HEK293 (cell line): Measurements from ENCODE around the gene STARD10.

Source experiments
- IKZF3 ChIP-seq: fragments of 450-650 bp; IDR thresholded peaks from 2 replicates; pipeline ENCODE4 v1.5.0; 2018; ENCODE audit warnings: missing biosample characterization, mild to moderate bottlenecking, missing genetic modification characterization, moderate library complexity
- KLF1 ChIP-seq: fragments of 450-650 bp; formaldehyde crosslinking; IDR thresholded peaks from 2 replicates; pipeline ENCODE4 v1.5.1; 2016; ENCODE audit warnings: missing biosample characterization, missing genetic modification characterization
- PRDM1 ChIP-seq: fragments of 450-650 bp; formaldehyde crosslinking; IDR thresholded peaks from 2 replicates; pipeline ENCODE4; 2016; ENCODE audit warnings: missing biosample characterization, missing genetic modification characterization
- SP2 ChIP-seq: fragments of 450-650 bp; formaldehyde crosslinking; IDR thresholded peaks from 2 replicates; pipeline ENCODE4 v1.5.1; 2016; ENCODE audit warnings: missing biosample characterization, missing genetic modification characterization
- ZBTB17 ChIP-seq: fragments of 450-650 bp; formaldehyde crosslinking; IDR thresholded peaks from 2 replicates; pipeline ENCODE4 v1.5.1; 2016; ENCODE audit warnings: missing biosample characterization, missing genetic modification characterization
- ZBTB20 ChIP-seq: fragments of 450-650 bp; formaldehyde crosslinking; IDR thresholded peaks from 2 replicates; pipeline ENCODE4 v1.5.1; 2016; ENCODE audit warnings: missing biosample characterization, missing genetic modification characterization
- ZNF350 ChIP-seq: fragments of 450-650 bp; formaldehyde crosslinking; IDR thresholded peaks from 2 replicates; pipeline ENCODE4 v1.5.0; 2017; ENCODE audit warnings: missing biosample characterization, mild to moderate bottlenecking, missing genetic modification characterization
- ZNF416 ChIP-seq: fragments of 450-650 bp; formaldehyde crosslinking; IDR thresholded peaks from 2 replicates; pipeline ENCODE4 v1.5.1; 2016; ENCODE audit warnings: missing biosample characterization, missing genetic modification characterization
- ZNF423 ChIP-seq: fragments of 450-650 bp; formaldehyde crosslinking; IDR thresholded peaks from 2 replicates; pipeline ENCODE4 v1.5.1; 2016; ENCODE audit warnings: missing biosample characterization, missing genetic modification characterization
- ZNF677 ChIP-seq: fragments of 450-650 bp; IDR thresholded peaks from 2 replicates; pipeline ENCODE4 v1.5.0; 2018; ENCODE audit warnings: missing biosample characterization, mild to moderate bottlenecking, missing genetic modification characterization, moderate library complexity
- TF ChIP-seq, protein P1 (sequence below): fragments of 450-650 bp; formaldehyde crosslinking; conservative IDR thresholded peaks from 2 replicates; pipeline ENCODE4 v1.5.1; 2016; ENCODE audit warnings: low read depth, missing biosample characterization, missing genetic modification characterization
- TF ChIP-seq, protein P2 (sequence below): fragments of 450-650 bp; formaldehyde crosslinking; IDR thresholded peaks from 2 replicates; pipeline ENCODE4 v1.5.1; 2016; ENCODE audit warnings: missing biosample characterization, missing genetic modification characterization
- TF ChIP-seq, protein P3 (sequence below): fragments of 450-650 bp; formaldehyde crosslinking; IDR thresholded peaks from 2 replicates; pipeline ENCODE4 v1.5.1; 2016; ENCODE audit warnings: missing biosample characterization, missing genetic modification characterization

DNA sequence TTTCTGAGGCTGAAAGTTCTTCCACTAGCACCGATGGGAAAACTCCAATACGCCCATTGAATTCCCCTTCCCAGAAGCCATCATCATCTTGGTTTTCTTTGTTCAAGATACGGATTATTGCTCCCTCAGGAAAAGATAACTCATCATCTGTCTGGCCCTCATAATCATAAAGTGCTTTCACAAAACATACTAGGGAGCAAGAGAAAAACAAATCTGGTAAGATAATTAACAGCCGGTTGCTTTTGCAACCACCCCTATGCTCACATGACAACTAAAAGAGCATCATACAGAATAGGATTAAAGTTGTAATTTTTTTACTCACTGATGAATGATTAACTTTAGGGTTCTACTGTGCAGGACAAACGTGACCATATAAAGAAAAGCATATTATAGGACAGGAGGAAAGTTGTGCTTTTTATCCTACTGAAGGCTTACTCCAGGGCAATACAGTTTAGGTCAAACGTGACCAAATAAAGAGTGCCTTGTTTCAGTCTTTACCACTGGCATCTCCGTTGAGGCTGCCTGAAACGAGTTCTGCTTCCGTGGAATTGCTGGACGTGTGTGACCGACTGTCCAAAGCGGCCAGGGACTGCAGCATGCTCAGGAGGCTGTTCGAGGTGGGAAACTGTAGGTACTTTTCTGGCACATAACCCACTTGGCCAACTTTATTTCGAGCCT is 48.9 kb upstream of the STARD10 start:
- TF ChIP-seq ZNF677 (no peak), SP2 (tag by site-specific recombination) (no peak), IKZF3 (tag by site-specific recombination) (no peak), ZNF350 (tag by site-specific recombination) (no peak), PRDM1 (tag by site-specific recombination) (no peak), ZBTB17 (no peak), ZNF416 (tag by site-specific recombination) (no peak), ZBTB20 (no peak), KLF1 (tag by site-specific recombination) (no peak), ZNF423 (tag by site-specific recombination) (no peak)
- TF ChIP-seq, protein P1, sequence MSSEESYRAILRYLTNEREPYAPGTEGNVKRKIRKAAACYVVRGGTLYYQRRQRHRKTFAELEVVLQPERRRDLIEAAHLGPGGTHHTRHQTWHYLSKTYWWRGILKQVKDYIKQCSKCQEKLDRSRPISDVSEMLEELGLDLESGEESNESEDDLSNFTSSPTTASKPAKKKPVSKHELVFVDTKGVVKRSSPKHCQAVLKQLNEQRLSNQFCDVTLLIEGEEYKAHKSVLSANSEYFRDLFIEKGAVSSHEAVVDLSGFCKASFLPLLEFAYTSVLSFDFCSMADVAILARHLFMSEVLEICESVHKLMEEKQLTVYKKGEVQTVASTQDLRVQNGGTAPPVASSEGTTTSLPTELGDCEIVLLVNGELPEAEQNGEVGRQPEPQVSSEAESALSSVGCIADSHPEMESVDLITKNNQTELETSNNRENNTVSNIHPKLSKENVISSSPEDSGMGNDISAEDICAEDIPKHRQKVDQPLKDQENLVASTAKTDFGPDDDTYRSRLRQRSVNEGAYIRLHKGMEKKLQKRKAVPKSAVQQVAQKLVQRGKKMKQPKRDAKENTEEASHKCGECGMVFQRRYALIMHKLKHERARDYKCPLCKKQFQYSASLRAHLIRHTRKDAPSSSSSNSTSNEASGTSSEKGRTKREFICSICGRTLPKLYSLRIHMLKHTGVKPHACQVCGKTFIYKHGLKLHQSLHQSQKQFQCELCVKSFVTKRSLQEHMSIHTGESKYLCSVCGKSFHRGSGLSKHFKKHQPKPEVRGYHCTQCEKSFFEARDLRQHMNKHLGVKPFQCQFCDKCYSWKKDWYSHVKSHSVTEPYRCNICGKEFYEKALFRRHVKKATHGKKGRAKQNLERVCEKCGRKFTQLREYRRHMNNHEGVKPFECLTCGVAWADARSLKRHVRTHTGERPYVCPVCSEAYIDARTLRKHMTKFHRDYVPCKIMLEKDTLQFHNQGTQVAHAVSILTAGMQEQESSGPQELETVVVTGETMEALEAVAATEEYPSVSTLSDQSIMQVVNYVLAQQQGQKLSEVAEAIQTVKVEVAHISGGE (tag by site-specific recombination): no peak
- TF ChIP-seq, protein P2, sequence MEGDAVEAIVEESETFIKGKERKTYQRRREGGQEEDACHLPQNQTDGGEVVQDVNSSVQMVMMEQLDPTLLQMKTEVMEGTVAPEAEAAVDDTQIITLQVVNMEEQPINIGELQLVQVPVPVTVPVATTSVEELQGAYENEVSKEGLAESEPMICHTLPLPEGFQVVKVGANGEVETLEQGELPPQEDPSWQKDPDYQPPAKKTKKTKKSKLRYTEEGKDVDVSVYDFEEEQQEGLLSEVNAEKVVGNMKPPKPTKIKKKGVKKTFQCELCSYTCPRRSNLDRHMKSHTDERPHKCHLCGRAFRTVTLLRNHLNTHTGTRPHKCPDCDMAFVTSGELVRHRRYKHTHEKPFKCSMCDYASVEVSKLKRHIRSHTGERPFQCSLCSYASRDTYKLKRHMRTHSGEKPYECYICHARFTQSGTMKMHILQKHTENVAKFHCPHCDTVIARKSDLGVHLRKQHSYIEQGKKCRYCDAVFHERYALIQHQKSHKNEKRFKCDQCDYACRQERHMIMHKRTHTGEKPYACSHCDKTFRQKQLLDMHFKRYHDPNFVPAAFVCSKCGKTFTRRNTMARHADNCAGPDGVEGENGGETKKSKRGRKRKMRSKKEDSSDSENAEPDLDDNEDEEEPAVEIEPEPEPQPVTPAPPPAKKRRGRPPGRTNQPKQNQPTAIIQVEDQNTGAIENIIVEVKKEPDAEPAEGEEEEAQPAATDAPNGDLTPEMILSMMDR: no peak
- TF ChIP-seq, protein P3, sequence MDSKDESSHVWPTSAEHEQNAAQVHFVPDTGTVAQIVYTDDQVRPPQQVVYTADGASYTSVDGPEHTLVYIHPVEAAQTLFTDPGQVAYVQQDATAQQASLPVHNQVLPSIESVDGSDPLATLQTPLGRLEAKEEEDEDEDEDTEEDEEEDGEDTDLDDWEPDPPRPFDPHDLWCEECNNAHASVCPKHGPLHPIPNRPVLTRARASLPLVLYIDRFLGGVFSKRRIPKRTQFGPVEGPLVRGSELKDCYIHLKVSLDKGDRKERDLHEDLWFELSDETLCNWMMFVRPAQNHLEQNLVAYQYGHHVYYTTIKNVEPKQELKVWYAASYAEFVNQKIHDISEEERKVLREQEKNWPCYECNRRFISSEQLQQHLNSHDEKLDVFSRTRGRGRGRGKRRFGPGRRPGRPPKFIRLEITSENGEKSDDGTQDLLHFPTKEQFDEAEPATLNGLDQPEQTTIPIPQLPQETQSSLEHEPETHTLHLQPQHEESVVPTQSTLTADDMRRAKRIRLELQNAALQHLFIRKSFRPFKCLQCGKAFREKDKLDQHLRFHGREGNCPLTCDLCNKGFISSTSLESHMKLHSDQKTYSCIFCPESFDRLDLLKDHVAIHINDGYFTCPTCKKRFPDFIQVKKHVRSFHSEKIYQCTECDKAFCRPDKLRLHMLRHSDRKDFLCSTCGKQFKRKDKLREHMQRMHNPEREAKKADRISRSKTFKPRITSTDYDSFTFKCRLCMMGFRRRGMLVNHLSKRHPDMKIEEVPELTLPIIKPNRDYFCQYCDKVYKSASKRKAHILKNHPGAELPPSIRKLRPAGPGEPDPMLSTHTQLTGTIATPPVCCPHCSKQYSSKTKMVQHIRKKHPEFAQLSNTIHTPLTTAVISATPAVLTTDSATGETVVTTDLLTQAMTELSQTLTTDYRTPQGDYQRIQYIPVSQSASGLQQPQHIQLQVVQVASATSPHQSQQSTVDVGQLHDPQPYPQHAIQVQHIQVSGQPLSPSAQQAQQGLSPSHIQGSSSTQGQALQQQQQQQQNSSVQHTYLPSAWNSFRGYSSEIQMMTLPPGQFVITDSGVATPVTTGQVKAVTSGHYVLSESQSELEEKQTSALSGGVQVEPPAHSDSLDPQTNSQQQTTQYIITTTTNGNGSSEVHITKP (tag by site-specific recombination): no peak
